Naive B cell (primary cell): ENCODE measurements around the gene ASTN2. TPM values are rescaled to one million over a fixed set of nuclear protein-coding genes. Genes with fewer than 3 reads are reported as not detected.
"Not testable (repeated sequence)": the region's sequence is repeated elsewhere in the genome, so short reads cannot be mapped to it uniquely, and the experiment has no call there.

Source experiments
- ATAC-seq, 2 donors: fragments of 150-1000 bp; cut with Tn5 transposase; 2 replicates each; pipeline ENCODE4 v1.10.0; 2021; ENCODE audit warnings: low read depth in 2 of 2, mild to moderate bottlenecking in 2 of 2, moderate library complexity in 2 of 2
- DNase-seq: peaks from one replicate; pipeline ENCODE4 v3.0.0; 2022
- H3K27ac Mint-ChIP-seq, 6 donors: one replicate each; pipeline ENCODE4 v1.8.0; 2020 to 2022; ENCODE audit warnings: mild to moderate bottlenecking in 6 of 6, mixed read lengths in 6 of 6, moderate library complexity in 5 of 6, inconsistent platforms in 2 of 6
- H3K27me3 Mint-ChIP-seq, 3 donors: one replicate each; pipeline ENCODE4 v1.8.0; 2021 to 2022; ENCODE audit warnings: mixed read lengths in 3 of 3, mild to moderate bottlenecking in 1 of 3
- H3K36me3 Mint-ChIP-seq, 2 donors: one replicate each; pipeline ENCODE4 v1.8.0; 2020 to 2022; ENCODE audit warnings: mixed read lengths in 2 of 2, inconsistent platforms in 1 of 2, mild to moderate bottlenecking in 1 of 2
- H3K4me1 Mint-ChIP-seq, 3 donors: one replicate each; pipeline ENCODE4 v1.8.0; 2020 to 2022; ENCODE audit warnings: mixed read lengths in 3 of 3, inconsistent platforms in 1 of 3, mild to moderate bottlenecking in 1 of 3, moderate library complexity in 1 of 3
- H3K4me3 Mint-ChIP-seq, 8 donors: one replicate each; pipeline ENCODE4 v1.8.0; 2020 to 2022; ENCODE audit warnings: mild to moderate bottlenecking in 8 of 8, mixed read lengths in 8 of 8, moderate library complexity in 8 of 8, inconsistent platforms in 2 of 8
- H3K9me3 Mint-ChIP-seq, 7 donors: one replicate each; pipeline ENCODE4 v1.8.0; 2020 to 2022; ENCODE audit warnings: mixed read lengths in 7 of 7, mild to moderate bottlenecking in 5 of 7, inconsistent platforms in 2 of 7, moderate library complexity in 1 of 7
- polyA plus RNA-seq, 6 donors: library from polyadenylated mRNA; unstranded; fragments of 300-500 nt; fragmentation: Illumina TruSeq; gene quantifications; one replicate each; pipeline ENCODE4 v1.2.3, GENCODE V29; 2021; ENCODE audit warnings: low read depth in 6 of 6

ASTN2 gene
- polyA plus RNA-seq, 6 donors from 2014 or later: 0.89 to 2.5 (median 1.5) TPM; not detected in 1

DNA sequence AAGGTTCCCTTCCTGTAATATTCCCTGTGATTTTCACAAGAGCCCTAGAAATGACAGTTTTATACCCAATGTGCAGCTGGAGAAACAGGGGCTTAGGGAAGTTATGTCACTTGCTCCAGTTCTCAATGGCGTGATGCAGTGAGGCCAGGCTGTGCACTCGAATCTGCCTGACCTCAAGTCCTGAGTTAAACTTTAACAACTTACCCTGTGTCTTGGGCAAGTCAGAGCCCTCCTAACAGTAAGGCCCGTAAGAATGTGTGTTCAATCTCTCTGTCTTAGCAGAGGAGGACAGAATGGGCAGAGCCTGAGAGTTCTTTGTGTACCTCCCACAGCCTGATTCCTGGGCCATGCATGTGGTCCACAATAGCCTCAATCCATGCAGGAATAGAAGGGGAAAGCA, 546.7 kb downstream of the ASTN2 start:
- no peaks in the 10 kb centered on the region for H3K36me3 Mint-ChIP-seq
- H3K27ac Mint-ChIP-seq: no peak overlapping the region
- no peak for DNase-seq
- H3K27me3 Mint-ChIP-seq: no peaks in the 10 kb centered on the region
- H3K4me3 Mint-ChIP-seq: no peak overlapping the region
- no peak for ATAC-seq
- peaks cover 0 to 3% (median 0%) of the 10 kb centered on the region in 3 donors for H3K4me1 Mint-ChIP-seq
- H3K9me3 Mint-ChIP-seq: peaks cover 0 to 4% (median 0%) of the 10 kb centered on the region in 7 donors

DNA sequence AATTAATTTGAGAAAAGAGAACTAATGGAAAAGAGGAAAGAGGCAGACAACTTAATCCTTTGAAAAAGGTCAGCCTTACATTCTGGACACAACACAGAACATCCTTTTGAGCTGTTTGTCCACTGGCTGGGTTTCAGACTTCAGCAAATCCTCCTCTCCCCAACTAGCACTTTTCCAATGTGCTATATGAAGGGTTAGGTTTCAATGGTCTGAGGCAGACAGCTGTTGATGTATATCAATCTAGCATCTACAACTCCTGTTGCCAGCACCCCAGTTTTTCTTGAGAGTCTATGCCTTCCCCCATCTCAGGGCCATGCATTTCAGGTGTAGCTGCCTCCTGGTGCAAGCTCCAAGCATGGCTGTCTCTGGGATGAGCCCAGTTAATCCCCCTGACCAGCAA, 553.5 kb downstream of the ASTN2 start:
- Mint-ChIP-seq H3K36me3 (no peaks in the 10 kb centered on the region), H3K9me3 (peaks cover 0 to 2% (median 0%) of the 10 kb centered on the region in 7 donors), H3K27me3 (no peaks in the 10 kb centered on the region), H3K4me1 (no peaks in the 10 kb centered on the region), H3K4me3 (no peak overlapping the region), H3K27ac (no peak overlapping the region)
- ATAC-seq: no peak
- no peak for DNase-seq

DNA sequence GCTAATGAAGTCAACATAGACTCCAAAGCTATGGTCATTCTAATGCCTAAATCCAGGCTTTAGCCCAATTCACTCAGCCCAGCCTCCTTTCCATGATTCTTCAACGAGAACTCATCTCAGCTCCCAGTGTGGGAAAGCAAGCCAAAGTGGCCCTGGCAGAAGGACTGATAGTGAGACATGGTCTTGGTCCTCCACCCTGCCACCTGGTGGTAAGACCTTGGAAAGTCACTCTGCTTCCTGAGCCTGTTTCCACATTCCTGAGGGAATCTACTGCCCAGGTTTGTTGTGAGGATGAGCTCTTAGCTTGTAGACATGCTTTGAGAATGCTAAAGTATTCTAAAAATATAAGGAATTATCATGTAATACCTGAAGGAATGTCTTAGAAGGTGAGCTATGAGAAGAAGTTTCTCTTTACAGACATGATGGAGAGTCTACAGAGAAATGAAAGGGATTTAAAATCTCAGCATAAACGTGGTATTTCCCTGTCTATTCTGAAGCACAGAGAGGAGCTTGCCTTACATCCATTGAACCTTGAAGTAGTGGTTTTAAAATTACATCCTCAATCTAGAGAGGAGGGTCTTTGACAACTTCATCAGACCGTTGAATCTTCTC, 554.2 kb downstream of the ASTN2 start:
- ATAC-seq (no peak), DNase-seq (no peak)
- no peaks in the 10 kb centered on the region for H3K4me1 Mint-ChIP-seq

DNA sequence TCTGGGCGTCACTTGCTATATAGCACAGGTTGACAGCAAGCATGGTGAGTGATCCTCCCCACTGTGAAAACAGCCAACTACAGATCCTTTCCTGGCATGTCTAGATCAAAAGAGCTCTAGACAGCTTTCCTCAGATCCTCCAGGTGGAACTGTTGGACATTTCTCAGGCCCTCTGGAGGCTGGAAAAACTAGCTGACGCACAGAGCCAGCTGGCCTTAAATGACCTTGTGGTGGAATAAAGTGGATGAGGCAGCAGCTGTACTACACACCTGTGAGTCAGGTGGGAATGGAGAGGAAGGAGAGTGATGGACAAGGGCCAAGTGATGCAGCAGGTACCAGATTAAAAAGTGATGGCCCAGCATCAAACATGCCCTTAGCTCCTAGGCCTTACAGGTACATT, 555.1 kb downstream of the ASTN2 start:
- H3K36me3 Mint-ChIP-seq: no peaks in the 10 kb centered on the region
- DNase-seq (no peak), ATAC-seq (no peak)
- H3K4me3 Mint-ChIP-seq: no peak overlapping the region
- H3K27me3 Mint-ChIP-seq: no peaks in the 10 kb centered on the region
- peaks cover 0 to 2% (median 0%) of the 10 kb centered on the region in 7 donors for H3K9me3 Mint-ChIP-seq
- peak overlapping the region in 1 of 6 donors; percentile 86 for H3K27ac Mint-ChIP-seq
- no peaks in the 10 kb centered on the region for H3K4me1 Mint-ChIP-seq

More for the DNA sequence above, 554.2 kb downstream of the ASTN2 start:
- H3K36me3 Mint-ChIP-seq: no peaks in the 10 kb centered on the region
- H3K9me3 Mint-ChIP-seq: peaks cover 0 to 2% (median 0%) of the 10 kb centered on the region in 7 donors
- no peaks in the 10 kb centered on the region for H3K27me3 Mint-ChIP-seq
- no peak overlapping the region for H3K27ac Mint-ChIP-seq
- H3K4me3 Mint-ChIP-seq: no peak overlapping the region

DNA sequence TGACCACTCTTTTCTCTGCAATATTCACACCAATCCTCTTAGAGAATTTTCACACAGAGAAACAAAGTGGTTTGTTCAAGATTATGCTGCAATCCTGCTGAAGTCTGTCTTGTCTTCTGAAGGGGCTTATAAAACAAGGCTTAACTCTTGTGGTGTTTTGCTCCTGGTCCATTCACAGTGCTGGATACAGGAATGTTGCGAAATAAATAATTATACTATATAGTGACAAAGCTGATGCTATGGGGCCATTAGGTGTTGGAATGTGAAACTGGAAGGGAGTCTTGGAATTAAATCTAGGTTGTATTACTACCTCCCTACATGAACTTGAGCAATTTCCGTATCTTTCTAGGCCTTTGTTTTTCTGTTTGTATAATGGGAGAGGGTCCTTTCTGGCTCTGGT, 557.5 kb downstream of the ASTN2 start:
- Mint-ChIP-seq H3K4me1 (no peaks in the 10 kb centered on the region), H3K36me3 (no peaks in the 10 kb centered on the region), H3K4me3 (no peak overlapping the region), H3K9me3 (peaks cover 0 to 2% (median 0%) of the 10 kb centered on the region in 7 donors), H3K27me3 (no peaks in the 10 kb centered on the region), H3K27ac (no peak overlapping the region)
- DNase-seq (no peak), ATAC-seq (no peak)

DNA sequence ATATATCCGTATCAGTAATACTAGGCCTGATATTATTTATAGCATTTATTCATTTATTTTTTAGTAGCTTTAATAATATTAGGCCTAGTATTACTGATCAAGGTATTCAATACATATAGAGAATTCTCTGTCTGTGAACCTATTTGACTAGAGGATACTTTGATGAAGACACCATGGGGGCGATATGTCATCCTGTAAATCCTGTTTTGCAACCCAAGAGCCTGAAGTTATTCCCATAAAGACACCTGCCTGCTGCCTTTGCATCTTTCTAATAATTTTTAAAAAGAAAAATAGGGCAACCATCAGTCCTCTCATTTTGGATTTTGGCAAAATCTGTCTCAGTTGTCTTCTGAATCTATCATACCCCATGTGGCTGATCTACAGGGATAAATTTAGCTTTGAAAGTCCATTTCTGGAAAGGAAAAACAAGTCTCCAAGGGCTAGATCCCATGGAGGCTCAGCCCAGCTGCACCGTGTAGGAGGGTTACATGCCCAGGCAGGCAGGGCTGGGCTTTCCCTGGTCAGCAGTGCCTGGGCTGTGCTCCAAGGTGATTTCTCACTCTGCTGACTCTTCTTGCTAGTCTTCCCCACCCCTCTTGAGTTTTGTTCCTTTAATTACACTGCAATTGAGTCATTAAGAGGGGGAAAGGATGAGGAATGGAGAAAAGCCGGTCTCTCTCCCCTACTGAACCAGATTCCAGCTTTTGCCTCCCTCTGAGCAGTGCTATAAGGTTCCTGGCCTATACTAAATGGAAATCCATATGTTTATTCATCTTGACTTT, 558.8 kb downstream of the ASTN2 start:
- H3K27ac Mint-ChIP-seq: no peak overlapping the region
- ATAC-seq (no peak), DNase-seq (no peak)
- peaks cover 0 to 2% (median 0%) of the 10 kb centered on the region in 7 donors for H3K9me3 Mint-ChIP-seq
- no peaks in the 10 kb centered on the region for H3K4me1 Mint-ChIP-seq
- no peaks in the 10 kb centered on the region for H3K27me3 Mint-ChIP-seq
- H3K36me3 Mint-ChIP-seq: no peaks in the 10 kb centered on the region
- H3K4me3 Mint-ChIP-seq: no peak overlapping the region

DNA sequence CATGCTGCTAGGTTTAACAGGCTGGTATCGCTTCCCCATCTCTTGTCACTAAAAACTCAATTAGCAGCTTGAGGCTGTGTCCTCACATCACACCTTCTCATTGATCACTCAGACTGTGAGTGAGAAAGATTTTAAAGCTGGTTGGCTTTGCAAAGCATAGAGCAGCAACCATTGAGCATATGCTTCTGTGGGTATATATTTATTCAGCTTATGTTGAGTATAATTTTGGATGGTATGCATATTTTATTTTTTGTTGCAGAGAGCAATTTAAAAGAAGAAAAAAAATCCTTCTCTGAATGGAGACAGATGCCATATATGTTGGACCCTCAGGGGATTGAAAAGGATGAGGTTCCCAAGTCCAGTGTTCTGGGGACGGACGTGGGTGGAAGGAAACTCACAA, 565.1 kb downstream of the ASTN2 start:
- Mint-ChIP-seq H3K4me3 (no peak overlapping the region), H3K27ac (no peak overlapping the region), H3K36me3 (no peaks in the 10 kb centered on the region), H3K27me3 (peaks cover 0 to 5% (median 3%) of the 10 kb centered on the region in 3 donors), H3K9me3 (peaks cover 0 to 4% (median 0%) of the 10 kb centered on the region in 7 donors), H3K4me1 (no peaks in the 10 kb centered on the region)
- DNase-seq: no peak
- ATAC-seq: no peak

DNA sequence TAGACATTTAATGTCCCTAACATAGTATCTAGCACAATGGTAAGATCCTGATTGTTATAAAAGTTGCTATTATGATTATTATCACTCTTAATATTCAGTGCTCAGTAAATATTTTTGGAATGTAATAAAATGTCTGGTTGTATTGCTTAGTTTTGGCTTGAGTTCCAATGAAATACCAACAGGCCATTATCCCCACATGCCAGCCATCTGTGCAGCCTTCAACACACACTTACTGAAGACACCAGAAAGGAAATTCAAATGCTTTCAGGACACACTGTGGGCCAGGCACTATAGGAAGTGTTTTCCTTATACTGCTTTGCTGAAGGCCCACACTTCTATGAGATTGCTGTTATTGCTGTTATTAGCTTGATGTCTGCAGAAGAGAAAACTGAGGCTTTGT, 570.2 kb downstream of the ASTN2 start:
- Mint-ChIP-seq H3K4me1 (no peaks in the 10 kb centered on the region), H3K27me3 (peaks cover 0 to 3% (median 0%) of the 10 kb centered on the region in 3 donors), H3K9me3 (peaks cover 0 to 5% (median 3%) of the 10 kb centered on the region in 7 donors), H3K27ac (no peak overlapping the region), H3K36me3 (no peaks in the 10 kb centered on the region), H3K4me3 (no peak overlapping the region)
- ATAC-seq: no peak
- no peak for DNase-seq

DNA sequence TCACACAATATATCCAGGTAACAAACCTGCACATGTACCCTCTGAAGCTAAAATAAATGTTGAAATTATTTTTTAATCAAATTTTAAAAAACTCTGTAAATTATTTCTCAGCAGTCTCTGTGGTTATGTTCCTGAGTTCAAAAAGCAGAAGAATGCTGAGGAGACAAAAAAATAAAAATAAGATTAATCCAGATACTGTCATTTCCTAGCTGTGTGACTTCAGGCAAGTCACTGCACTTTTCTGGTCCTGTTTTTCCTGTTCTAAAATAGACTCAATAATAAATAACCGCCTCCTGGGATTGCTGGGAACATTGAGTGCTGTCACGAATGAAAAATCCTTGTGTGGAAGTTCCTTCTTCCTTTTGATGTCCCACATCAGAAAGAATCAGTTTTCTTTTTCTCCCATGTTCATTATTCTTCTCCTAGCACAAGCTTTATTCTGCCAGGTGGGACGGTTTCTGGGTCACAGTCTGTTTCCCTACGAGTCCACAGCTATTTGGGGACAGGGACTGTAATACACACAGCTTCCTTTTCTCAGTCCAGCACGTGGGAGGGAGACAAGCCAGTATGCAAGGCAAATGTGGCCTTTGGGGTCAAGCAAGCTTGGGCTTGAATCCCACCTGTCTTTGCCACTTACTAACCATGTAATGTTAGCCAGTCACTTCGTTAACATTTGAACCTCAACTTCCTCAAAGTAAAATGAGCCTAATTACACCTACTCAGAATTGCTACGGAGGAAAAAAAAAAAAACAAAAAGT, 570.8 kb downstream of the ASTN2 start:
- no peak for ATAC-seq

DNA sequence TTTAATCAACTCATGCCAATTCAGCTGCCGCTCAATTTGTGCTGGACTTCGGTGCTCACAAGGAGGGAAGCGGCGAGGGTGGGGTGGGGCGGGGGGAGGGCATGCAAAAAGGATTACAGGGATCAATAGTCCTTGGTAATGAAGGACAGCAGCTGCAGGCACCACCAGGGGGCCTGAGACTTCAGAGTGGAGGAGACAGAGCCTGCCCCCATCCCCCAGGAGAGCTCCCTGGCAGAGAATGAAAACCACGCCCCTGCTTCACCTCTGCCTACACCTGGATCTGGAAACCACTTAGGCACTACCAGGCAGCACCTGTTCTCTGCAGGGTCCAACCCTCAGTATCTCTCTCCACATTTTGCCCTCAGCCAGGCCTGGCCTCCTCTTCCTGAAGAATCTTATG, 572.2 kb downstream of the ASTN2 start:
- H3K36me3 Mint-ChIP-seq: no peaks in the 10 kb centered on the region
- H3K27me3 Mint-ChIP-seq: no peaks in the 10 kb centered on the region
- H3K4me1 Mint-ChIP-seq: no peaks in the 10 kb centered on the region
- no peak overlapping the region for H3K27ac Mint-ChIP-seq
- peaks cover 0 to 5% (median 4%) of the 10 kb centered on the region in 7 donors for H3K9me3 Mint-ChIP-seq
- H3K4me3 Mint-ChIP-seq: no peak overlapping the region
- ATAC-seq (no peak), DNase-seq (no peak)

More for the DNA sequence above, 570.8 kb downstream of the ASTN2 start:
- Mint-ChIP-seq H3K27me3 (peaks cover 0 to 3% (median 0%) of the 10 kb centered on the region in 3 donors), H3K9me3 (peaks cover 0 to 5% (median 3%) of the 10 kb centered on the region in 7 donors), H3K36me3 (no peaks in the 10 kb centered on the region), H3K4me3 (no peak overlapping the region), H3K27ac (no peak overlapping the region), H3K4me1 (no peaks in the 10 kb centered on the region)
- no peak for DNase-seq

DNA sequence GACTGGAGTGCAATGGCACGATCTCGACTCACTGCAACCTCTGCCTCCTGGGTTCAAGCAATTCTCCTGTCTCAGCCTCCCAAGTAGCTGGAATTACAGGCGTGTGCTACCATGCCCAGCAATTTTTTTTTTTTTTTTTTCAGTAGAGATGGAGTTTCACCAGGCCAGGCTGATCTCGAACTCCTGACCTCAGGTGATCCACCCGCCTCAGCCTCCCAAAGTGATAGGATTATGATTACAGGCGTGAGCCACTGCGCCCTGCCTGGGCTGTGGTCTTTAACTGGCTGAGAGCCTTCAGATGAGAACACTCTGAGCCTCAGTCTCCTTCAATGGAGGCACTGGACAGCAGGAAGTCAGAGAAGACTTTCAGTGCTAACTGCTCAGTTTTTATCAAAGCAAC, 576.4 kb downstream of the ASTN2 start:
- not testable (repeated sequence) for H3K36me3 Mint-ChIP-seq, H3K4me3 Mint-ChIP-seq, H3K27ac Mint-ChIP-seq, DNase-seq, ATAC-seq, H3K4me1 Mint-ChIP-seq, H3K27me3 Mint-ChIP-seq, H3K9me3 Mint-ChIP-seq

DNA sequence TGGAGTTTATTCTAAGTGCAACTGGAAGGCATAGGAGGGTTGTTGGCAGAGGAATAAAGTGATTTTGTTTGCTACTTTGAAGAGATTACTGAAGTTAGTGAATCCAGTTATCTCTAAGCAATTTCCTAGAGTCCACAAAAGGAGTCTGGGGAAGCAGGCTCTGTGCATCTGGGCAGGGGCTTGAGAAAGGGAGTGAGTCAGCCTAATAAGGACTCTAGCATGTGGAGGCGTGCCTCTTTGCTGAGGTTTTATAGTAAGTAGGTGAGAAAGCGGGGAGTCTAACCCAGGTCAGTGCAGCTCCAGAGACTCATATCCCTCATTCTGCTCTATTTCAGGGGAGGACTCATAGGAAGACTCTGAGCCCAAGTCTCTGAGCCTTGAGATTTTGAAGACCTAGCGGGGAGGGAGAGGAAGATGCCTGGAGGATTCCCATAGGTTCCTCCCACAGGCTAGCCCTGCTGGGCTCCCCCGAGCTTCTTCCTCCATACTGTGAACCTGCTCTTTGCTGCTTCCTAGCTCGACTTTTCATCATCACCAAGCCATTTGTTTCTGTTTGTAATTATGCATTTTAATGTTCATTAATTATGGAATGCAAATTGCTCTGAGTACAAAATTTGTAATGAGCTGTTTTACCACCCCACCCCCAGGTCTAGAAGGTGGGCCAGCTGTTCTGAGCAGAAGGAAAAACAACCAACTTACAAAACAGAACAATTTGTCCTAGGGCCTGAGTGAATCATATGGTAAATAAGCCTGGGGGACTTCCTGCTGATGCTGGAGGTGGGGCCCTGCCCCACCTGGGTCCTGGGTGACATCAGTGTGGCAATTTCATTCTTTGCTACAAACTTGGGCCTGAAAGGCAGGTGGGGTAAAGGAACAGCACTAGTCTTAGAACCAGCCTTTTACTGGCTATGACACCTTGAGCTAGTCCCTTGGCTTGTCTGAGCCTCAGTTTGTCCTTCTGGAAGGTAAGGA, 577.6 kb downstream of the ASTN2 start:
- H3K27ac Mint-ChIP-seq: no peak overlapping the region
- peaks cover 0 to 5% (median 2%) of the 10 kb centered on the region in 7 donors for H3K9me3 Mint-ChIP-seq
- DNase-seq: no peak
- no peak overlapping the region for H3K4me3 Mint-ChIP-seq
- peaks cover 0 to 5% (median 0%) of the 10 kb centered on the region in 3 donors for H3K27me3 Mint-ChIP-seq
- H3K36me3 Mint-ChIP-seq: no peaks in the 10 kb centered on the region
- no peaks in the 10 kb centered on the region for H3K4me1 Mint-ChIP-seq
- no peak for ATAC-seq

DNA sequence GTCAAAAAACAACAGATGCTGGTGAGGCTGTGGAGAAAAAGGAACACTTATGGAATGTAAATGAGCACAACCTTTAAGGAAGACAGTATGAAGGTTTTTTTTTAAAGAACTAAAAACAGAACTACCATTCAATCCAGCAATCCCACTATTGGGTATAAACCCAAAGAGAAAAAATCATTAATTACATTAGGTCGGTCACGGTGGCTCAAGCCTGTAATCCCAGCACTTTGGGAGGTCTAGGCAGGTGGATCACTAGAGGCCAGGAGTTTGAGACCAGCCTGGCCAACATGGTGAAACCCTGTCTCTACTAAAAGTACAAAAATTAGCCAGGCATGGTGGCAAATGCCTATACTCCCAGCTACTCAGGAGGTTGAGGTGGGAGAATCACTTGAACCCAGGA, 584.5 kb downstream of the ASTN2 start:
- not testable (repeated sequence) for ATAC-seq, H3K27ac Mint-ChIP-seq, DNase-seq, H3K4me1 Mint-ChIP-seq, H3K36me3 Mint-ChIP-seq, H3K27me3 Mint-ChIP-seq, H3K9me3 Mint-ChIP-seq, H3K4me3 Mint-ChIP-seq
